ENCODE data around the gene RYR2. TPM values are rescaled to one million over a fixed set of nuclear protein-coding genes. Genes with fewer than 3 reads are reported as not detected.

RYR2 gene
- total and polyA plus RNA-seq, 4 donors = 9.2 to 31.2 (median 17.3) TPM

GRCh38 chr1:237197470-237198425, 155.8 kb downstream of the RYR2 start:
- H3K27ac ChIP-seq (ENCODE audit: low read depth, low read length) = no peak overlapping the region
- H3K4me1 ChIP-seq (ENCODE audit: control insufficient read depth, insufficient read depth, low read length) = no peaks in the 10 kb centered on the region
- no peaks in the 10 kb centered on the region for H3K9me3 ChIP-seq (ENCODE audit: control insufficient read depth, insufficient read depth, low read length)
- DNase-seq (ENCODE audit: low read depth in 4 of 6, low spot score in 6 of 6) = no peak
- no peaks in the 10 kb centered on the region for H3K27me3 ChIP-seq (ENCODE audit: control insufficient read depth, insufficient read depth, low read length)
- H3K4me3 ChIP-seq (ENCODE audit: low read depth, low read length) = no peak overlapping the region
- no peaks in the 10 kb centered on the region for H3K36me3 ChIP-seq (ENCODE audit: control insufficient read depth, insufficient read depth, low read length)
- 86% methylated on average over 4 of the region's 7 CpGs for WGBS (ENCODE audit: insufficient coverage)

GRCh38 chr1:237199026-237199425, 157.0 kb downstream of the RYR2 start:
- 88% methylated on average over 6 of the region's 6 CpGs for WGBS (ENCODE audit: insufficient coverage)
- H3K9me3 ChIP-seq (ENCODE audit: control insufficient read depth, insufficient read depth, low read length) = no peaks in the 10 kb centered on the region
- no peaks in the 10 kb centered on the region for H3K27me3 ChIP-seq (ENCODE audit: control insufficient read depth, insufficient read depth, low read length)
- no peak overlapping the region for H3K27ac ChIP-seq (ENCODE audit: low read depth, low read length)
- no peak for DNase-seq (ENCODE audit: low read depth in 4 of 6, low spot score in 6 of 6)
- H3K4me3 ChIP-seq (ENCODE audit: low read depth, low read length) = no peak overlapping the region
- no peaks in the 10 kb centered on the region for H3K36me3 ChIP-seq (ENCODE audit: control insufficient read depth, insufficient read depth, low read length)
- H3K4me1 ChIP-seq (ENCODE audit: control insufficient read depth, insufficient read depth, low read length) = no peaks in the 10 kb centered on the region

GRCh38 chr1:237201155-237201554, 159.2 kb downstream of the RYR2 start:
- Histone ChIP-seq H3K36me3 (ENCODE audit: control insufficient read depth, insufficient read depth, low read length) (no peaks in the 10 kb centered on the region), H3K9me3 (ENCODE audit: control insufficient read depth, insufficient read depth, low read length) (no peaks in the 10 kb centered on the region), H3K4me1 (ENCODE audit: control insufficient read depth, insufficient read depth, low read length) (no peaks in the 10 kb centered on the region), H3K27ac (ENCODE audit: low read depth, low read length) (no peak overlapping the region), H3K27me3 (ENCODE audit: control insufficient read depth, insufficient read depth, low read length) (no peaks in the 10 kb centered on the region), H3K4me3 (ENCODE audit: low read depth, low read length) (no peak overlapping the region)
- DNase-seq (ENCODE audit: low read depth in 4 of 6, low spot score in 6 of 6) = no peak
- 72% methylated on average over 3 of the region's 4 CpGs for WGBS (ENCODE audit: insufficient coverage)

GRCh38 chr1:237204841-237205240, 162.9 kb downstream of the RYR2 start:
- no peak for DNase-seq (ENCODE audit: low read depth in 4 of 6, low spot score in 6 of 6)
- Histone ChIP-seq H3K9me3 (ENCODE audit: control insufficient read depth, insufficient read depth, low read length) (no peaks in the 10 kb centered on the region), H3K27me3 (ENCODE audit: control insufficient read depth, insufficient read depth, low read length) (no peaks in the 10 kb centered on the region), H3K4me3 (ENCODE audit: low read depth, low read length) (no peak overlapping the region), H3K27ac (ENCODE audit: low read depth, low read length) (no peak overlapping the region), H3K4me1 (ENCODE audit: control insufficient read depth, insufficient read depth, low read length) (no peaks in the 10 kb centered on the region), H3K36me3 (ENCODE audit: control insufficient read depth, insufficient read depth, low read length) (no peaks in the 10 kb centered on the region)
- 98% methylated on average over 3 of the region's 4 CpGs for WGBS (ENCODE audit: insufficient coverage)

GRCh38 chr1:237205400-237206064, 163.5 kb downstream of the RYR2 start:
- Histone ChIP-seq H3K27ac (ENCODE audit: low read depth, low read length) (no peak overlapping the region), H3K4me1 (ENCODE audit: control insufficient read depth, insufficient read depth, low read length) (no peaks in the 10 kb centered on the region), H3K27me3 (ENCODE audit: control insufficient read depth, insufficient read depth, low read length) (no peaks in the 10 kb centered on the region), H3K36me3 (ENCODE audit: control insufficient read depth, insufficient read depth, low read length) (no peaks in the 10 kb centered on the region), H3K4me3 (ENCODE audit: low read depth, low read length) (no peak overlapping the region), H3K9me3 (ENCODE audit: control insufficient read depth, insufficient read depth, low read length) (no peaks in the 10 kb centered on the region)
- WGBS (ENCODE audit: insufficient coverage) = 83% methylated on average over 14 of the region's 14 CpGs
- DNase-seq (ENCODE audit: low read depth in 4 of 6, low spot score in 6 of 6) = no peak

- 78% methylated on average over 3 of the region's 6 CpGs for WGBS (ENCODE audit: insufficient coverage)
- Histone ChIP-seq H3K36me3 (ENCODE audit: control insufficient read depth, insufficient read depth, low read length) (no peaks in the 10 kb centered on the region), H3K4me3 (ENCODE audit: low read depth, low read length) (no peak overlapping the region), H3K9me3 (ENCODE audit: control insufficient read depth, insufficient read depth, low read length) (no peaks in the 10 kb centered on the region), H3K4me1 (ENCODE audit: control insufficient read depth, insufficient read depth, low read length) (no peaks in the 10 kb centered on the region), H3K27ac (ENCODE audit: low read depth, low read length) (no peak overlapping the region), H3K27me3 (ENCODE audit: control insufficient read depth, insufficient read depth, low read length) (no peaks in the 10 kb centered on the region)
- DNase-seq (ENCODE audit: low read depth in 4 of 6, low spot score in 6 of 6) = no peak
Measured at GRCh38 chr1:237206065-237206414, 164.1 kb downstream of the RYR2 start.

- Histone ChIP-seq H3K27ac (ENCODE audit: low read depth, low read length) (no peak overlapping the region), H3K4me1 (ENCODE audit: control insufficient read depth, insufficient read depth, low read length) (no peaks in the 10 kb centered on the region), H3K4me3 (ENCODE audit: low read depth, low read length) (no peak overlapping the region), H3K27me3 (ENCODE audit: control insufficient read depth, insufficient read depth, low read length) (no peaks in the 10 kb centered on the region), H3K9me3 (ENCODE audit: control insufficient read depth, insufficient read depth, low read length) (no peaks in the 10 kb centered on the region), H3K36me3 (ENCODE audit: control insufficient read depth, insufficient read depth, low read length) (no peaks in the 10 kb centered on the region)
- DNase-seq (ENCODE audit: low read depth in 4 of 6, low spot score in 6 of 6) = no peak
- 80% methylated on average over 1 of the region's 5 CpGs for WGBS (ENCODE audit: insufficient coverage)
Measured at GRCh38 chr1:237211031-237211430, 169.0 kb downstream of the RYR2 start.

GRCh38 chr1:237211540-237211939, 169.6 kb downstream of the RYR2 start:
- no peak overlapping the region for H3K27ac ChIP-seq (ENCODE audit: low read depth, low read length)

GRCh38 chr1:237219751-237220642, 178.0 kb downstream of the RYR2 start:
- peak in 3 of 6 donors; percentile 19 to 80 (median 60) for DNase-seq (ENCODE audit: low read depth in 4 of 6, low spot score in 6 of 6)
- Histone ChIP-seq H3K4me3 (ENCODE audit: low read depth, low read length) (no peak overlapping the region), H3K9me3 (ENCODE audit: control insufficient read depth, insufficient read depth, low read length) (no peaks in the 10 kb centered on the region), H3K36me3 (ENCODE audit: control insufficient read depth, insufficient read depth, low read length) (no peaks in the 10 kb centered on the region), H3K27ac (ENCODE audit: low read depth, low read length) (no peak overlapping the region), H3K4me1 (ENCODE audit: control insufficient read depth, insufficient read depth, low read length) (peaks cover 4% of the 10 kb centered on the region), H3K27me3 (ENCODE audit: control insufficient read depth, insufficient read depth, low read length) (no peaks in the 10 kb centered on the region)
- WGBS (ENCODE audit: insufficient coverage) = 28% methylated on average over 7 of the region's 11 CpGs

More at GRCh38 chr1:237211540-237211939, 169.6 kb downstream of the RYR2 start:
- no peak overlapping the region for H3K4me3 ChIP-seq (ENCODE audit: low read depth, low read length)
- H3K4me1 ChIP-seq (ENCODE audit: control insufficient read depth, insufficient read depth, low read length) = no peaks in the 10 kb centered on the region
- H3K9me3 ChIP-seq (ENCODE audit: control insufficient read depth, insufficient read depth, low read length) = no peaks in the 10 kb centered on the region
- no peaks in the 10 kb centered on the region for H3K36me3 ChIP-seq (ENCODE audit: control insufficient read depth, insufficient read depth, low read length)
- no peaks in the 10 kb centered on the region for H3K27me3 ChIP-seq (ENCODE audit: control insufficient read depth, insufficient read depth, low read length)
- WGBS (ENCODE audit: insufficient coverage) = no CpG with 5 or more reads among the region's 2 CpGs
- no peak for DNase-seq (ENCODE audit: low read depth in 4 of 6, low spot score in 6 of 6)
